H1 (cell line): ENCODE results near the gene DACT3.

ENCODE experiments used
- ASH2L ChIP-seq: fragments of 200-600, 300-600 bp; sonication (generic); IDR thresholded peaks from one replicate; pipeline ENCODE4 v1.7.1; 2017; ENCODE audit warnings: low read length
- GABPA ChIP-seq: IDR thresholded peaks from 2 replicates; pipeline ENCODE4 v1.6.1; 2011; ENCODE audit warnings: mild to moderate bottlenecking, low read length, moderate library complexity, borderline replicate concordance; ENCODE audit not compliant: insufficient read depth
- GTF2F1 ChIP-seq: IDR thresholded peaks from 2 replicates; pipeline ENCODE4 v1.6.1; 2012; ENCODE audit warnings: low read depth, low read length, improper control_type of control experiment, borderline replicate concordance
- HDAC6 ChIP-seq: IDR thresholded peaks from one replicate; pipeline ENCODE4 v1.7.1; 2012; ENCODE audit warnings: low read depth, mild to moderate bottlenecking, inconsistent platforms, low read length, moderate library complexity
- POLR2A ChIP-seq, 2 experiments: IDR thresholded peaks; 1 replicate in 1 of 2; 2 replicates in 1 of 2; pipeline ENCODE4 v1.6.1; 2011; ENCODE audit warnings: low read depth in 2 of 2, low read length in 2 of 2, mild to moderate bottlenecking in 2 of 2; ENCODE audit errors: control extremely low read depth in 1 of 2
- POLR2AphosphoS5 ChIP-seq: IDR thresholded peaks from 2 replicates; pipeline ENCODE4 v1.6.1; 2011; ENCODE audit warnings: low read depth, low read length
- POU5F1 ChIP-seq: IDR thresholded peaks from 2 replicates; pipeline ENCODE4 v1.6.1; 2011; ENCODE audit warnings: low read depth, mild to moderate bottlenecking, low read length, moderate library complexity
- TF ChIP-seq, protein P1 (sequence below), 3 experiments: IDR thresholded peaks; 1 replicate in 2 of 3; 2 replicates in 1 of 3; pipeline versions ENCODE4 v1.5.1 to v1.6.1; 2011; ENCODE audit warnings: low read length in 3 of 3, mild to moderate bottlenecking in 3 of 3, inconsistent platforms in 2 of 3, low read depth in 1 of 3, moderate library complexity in 1 of 3; ENCODE audit not compliant: insufficient read depth in 1 of 3; ENCODE audit errors: control extremely low read depth in 1 of 3
- TF ChIP-seq, protein P2 (sequence below): IDR thresholded peaks from 2 replicates; pipeline ENCODE4 v1.6.1; 2011; ENCODE audit warnings: low read depth, mild to moderate bottlenecking, low read length; ENCODE audit not compliant: insufficient read depth

DNA sequence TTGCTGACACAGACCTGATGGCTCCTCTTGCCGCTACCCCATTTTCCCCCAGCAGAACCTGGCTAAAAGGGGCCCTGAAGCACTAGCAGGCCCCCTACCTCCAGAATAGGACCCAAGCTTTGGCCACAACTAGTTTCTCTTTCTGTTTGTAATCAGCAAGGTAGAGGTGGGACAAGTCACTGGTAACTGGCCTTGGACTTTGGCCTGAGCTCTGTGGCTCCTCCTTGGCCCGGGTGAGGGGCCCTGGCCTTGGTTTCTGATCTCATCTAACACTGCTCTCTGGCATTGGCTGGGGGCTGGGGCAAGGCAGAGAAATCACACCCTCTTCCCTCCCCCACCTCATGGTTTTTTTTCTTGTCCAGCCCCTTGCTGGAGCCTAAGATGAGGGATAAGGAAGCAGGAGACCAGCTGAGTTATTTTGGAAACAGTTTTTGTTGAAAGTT is 57.8 kb downstream of the DACT3 start:
- no peak for TF ChIP-seq POLR2A (IDR thresholded peaks at IDR 0.05; ENCODE audit: control extremely low read depth in 1 of 2, low read depth in 2 of 2, low read length in 2 of 2)
- TF ChIP-seq, protein P1, sequence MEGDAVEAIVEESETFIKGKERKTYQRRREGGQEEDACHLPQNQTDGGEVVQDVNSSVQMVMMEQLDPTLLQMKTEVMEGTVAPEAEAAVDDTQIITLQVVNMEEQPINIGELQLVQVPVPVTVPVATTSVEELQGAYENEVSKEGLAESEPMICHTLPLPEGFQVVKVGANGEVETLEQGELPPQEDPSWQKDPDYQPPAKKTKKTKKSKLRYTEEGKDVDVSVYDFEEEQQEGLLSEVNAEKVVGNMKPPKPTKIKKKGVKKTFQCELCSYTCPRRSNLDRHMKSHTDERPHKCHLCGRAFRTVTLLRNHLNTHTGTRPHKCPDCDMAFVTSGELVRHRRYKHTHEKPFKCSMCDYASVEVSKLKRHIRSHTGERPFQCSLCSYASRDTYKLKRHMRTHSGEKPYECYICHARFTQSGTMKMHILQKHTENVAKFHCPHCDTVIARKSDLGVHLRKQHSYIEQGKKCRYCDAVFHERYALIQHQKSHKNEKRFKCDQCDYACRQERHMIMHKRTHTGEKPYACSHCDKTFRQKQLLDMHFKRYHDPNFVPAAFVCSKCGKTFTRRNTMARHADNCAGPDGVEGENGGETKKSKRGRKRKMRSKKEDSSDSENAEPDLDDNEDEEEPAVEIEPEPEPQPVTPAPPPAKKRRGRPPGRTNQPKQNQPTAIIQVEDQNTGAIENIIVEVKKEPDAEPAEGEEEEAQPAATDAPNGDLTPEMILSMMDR (IDR thresholded peaks at IDR 0.05; ENCODE audit: control extremely low read depth in 1 of 3, insufficient read depth in 1 of 3, low read depth in 1 of 3, low read length in 3 of 3) = no peak
- TF ChIP-seq POLR2AphosphoS5 = no peak
- no peak for TF ChIP-seq GABPA
- TF ChIP-seq ASH2L = no peak
- TF ChIP-seq HDAC6 = no peak
- TF ChIP-seq, protein P2, sequence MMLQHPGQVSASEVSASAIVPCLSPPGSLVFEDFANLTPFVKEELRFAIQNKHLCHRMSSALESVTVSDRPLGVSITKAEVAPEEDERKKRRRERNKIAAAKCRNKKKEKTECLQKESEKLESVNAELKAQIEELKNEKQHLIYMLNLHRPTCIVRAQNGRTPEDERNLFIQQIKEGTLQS = no peak
- TF ChIP-seq GTF2F1 = no peak
- TF ChIP-seq POU5F1 = no peak
